ENCODE measurements around the gene TSPAN7. TPM values are rescaled to one million over a fixed set of nuclear protein-coding genes. Genes with fewer than 3 reads are reported as not detected.

TSPAN7 gene
- total and polyA plus RNA-seq, 2 of the 8 experiments (the other 6 are each of a cell fraction or from before 2014, with no cell fraction given) = 32.1 to 37.7 TPM

DNA sequence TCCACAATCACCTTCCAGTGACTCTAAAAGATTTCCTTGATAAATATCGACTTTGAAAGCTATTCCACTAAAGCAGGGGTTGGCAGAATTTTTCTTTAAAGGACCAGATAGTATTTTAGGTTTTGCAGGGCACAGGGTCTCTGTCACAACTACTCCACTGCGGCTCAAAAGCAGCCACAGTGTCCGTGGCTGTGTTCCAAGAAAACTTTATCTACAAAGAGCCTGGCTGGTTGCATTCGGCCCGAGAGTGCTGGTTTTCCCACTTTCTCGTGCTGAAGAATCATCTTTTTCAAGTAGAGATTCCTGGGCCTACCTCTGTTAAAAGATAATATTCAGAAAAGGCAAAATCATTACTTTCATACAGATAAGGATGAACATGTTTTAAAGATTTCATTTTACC, 55.6 kb downstream of the TSPAN7 start (continued):
- TF ChIP-seq, protein P1, sequence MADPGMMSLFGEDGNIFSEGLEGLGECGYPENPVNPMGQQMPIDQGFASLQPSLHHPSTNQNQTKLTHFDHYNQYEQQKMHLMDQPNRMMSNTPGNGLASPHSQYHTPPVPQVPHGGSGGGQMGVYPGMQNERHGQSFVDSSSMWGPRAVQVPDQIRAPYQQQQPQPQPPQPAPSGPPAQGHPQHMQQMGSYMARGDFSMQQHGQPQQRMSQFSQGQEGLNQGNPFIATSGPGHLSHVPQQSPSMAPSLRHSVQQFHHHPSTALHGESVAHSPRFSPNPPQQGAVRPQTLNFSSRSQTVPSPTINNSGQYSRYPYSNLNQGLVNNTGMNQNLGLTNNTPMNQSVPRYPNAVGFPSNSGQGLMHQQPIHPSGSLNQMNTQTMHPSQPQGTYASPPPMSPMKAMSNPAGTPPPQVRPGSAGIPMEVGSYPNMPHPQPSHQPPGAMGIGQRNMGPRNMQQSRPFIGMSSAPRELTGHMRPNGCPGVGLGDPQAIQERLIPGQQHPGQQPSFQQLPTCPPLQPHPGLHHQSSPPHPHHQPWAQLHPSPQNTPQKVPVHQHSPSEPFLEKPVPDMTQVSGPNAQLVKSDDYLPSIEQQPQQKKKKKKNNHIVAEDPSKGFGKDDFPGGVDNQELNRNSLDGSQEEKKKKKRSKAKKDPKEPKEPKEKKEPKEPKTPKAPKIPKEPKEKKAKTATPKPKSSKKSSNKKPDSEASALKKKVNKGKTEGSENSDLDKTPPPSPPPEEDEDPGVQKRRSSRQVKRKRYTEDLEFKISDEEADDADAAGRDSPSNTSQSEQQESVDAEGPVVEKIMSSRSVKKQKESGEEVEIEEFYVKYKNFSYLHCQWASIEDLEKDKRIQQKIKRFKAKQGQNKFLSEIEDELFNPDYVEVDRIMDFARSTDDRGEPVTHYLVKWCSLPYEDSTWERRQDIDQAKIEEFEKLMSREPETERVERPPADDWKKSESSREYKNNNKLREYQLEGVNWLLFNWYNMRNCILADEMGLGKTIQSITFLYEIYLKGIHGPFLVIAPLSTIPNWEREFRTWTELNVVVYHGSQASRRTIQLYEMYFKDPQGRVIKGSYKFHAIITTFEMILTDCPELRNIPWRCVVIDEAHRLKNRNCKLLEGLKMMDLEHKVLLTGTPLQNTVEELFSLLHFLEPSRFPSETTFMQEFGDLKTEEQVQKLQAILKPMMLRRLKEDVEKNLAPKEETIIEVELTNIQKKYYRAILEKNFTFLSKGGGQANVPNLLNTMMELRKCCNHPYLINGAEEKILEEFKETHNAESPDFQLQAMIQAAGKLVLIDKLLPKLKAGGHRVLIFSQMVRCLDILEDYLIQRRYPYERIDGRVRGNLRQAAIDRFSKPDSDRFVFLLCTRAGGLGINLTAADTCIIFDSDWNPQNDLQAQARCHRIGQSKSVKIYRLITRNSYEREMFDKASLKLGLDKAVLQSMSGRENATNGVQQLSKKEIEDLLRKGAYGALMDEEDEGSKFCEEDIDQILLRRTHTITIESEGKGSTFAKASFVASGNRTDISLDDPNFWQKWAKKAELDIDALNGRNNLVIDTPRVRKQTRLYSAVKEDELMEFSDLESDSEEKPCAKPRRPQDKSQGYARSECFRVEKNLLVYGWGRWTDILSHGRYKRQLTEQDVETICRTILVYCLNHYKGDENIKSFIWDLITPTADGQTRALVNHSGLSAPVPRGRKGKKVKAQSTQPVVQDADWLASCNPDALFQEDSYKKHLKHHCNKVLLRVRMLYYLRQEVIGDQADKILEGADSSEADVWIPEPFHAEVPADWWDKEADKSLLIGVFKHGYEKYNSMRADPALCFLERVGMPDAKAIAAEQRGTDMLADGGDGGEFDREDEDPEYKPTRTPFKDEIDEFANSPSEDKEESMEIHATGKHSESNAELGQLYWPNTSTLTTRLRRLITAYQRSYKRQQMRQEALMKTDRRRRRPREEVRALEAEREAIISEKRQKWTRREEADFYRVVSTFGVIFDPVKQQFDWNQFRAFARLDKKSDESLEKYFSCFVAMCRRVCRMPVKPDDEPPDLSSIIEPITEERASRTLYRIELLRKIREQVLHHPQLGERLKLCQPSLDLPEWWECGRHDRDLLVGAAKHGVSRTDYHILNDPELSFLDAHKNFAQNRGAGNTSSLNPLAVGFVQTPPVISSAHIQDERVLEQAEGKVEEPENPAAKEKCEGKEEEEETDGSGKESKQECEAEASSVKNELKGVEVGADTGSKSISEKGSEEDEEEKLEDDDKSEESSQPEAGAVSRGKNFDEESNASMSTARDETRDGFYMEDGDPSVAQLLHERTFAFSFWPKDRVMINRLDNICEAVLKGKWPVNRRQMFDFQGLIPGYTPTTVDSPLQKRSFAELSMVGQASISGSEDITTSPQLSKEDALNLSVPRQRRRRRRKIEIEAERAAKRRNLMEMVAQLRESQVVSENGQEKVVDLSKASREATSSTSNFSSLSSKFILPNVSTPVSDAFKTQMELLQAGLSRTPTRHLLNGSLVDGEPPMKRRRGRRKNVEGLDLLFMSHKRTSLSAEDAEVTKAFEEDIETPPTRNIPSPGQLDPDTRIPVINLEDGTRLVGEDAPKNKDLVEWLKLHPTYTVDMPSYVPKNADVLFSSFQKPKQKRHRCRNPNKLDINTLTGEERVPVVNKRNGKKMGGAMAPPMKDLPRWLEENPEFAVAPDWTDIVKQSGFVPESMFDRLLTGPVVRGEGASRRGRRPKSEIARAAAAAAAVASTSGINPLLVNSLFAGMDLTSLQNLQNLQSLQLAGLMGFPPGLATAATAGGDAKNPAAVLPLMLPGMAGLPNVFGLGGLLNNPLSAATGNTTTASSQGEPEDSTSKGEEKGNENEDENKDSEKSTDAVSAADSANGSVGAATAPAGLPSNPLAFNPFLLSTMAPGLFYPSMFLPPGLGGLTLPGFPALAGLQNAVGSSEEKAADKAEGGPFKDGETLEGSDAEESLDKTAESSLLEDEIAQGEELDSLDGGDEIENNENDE (IDR thresholded peaks at IDR 0.05; ENCODE audit: insufficient replicate concordance, low read length) = no peak
- TF ChIP-seq POLR2A (IDR thresholded peaks at IDR 0.05; ENCODE audit: control extremely low read depth in 1 of 2, low read depth in 2 of 2, low read length in 2 of 2) (no peak), NRF1 (IDR thresholded peaks at IDR 0.05; ENCODE audit: low read depth, low read length) (no peak), CBX5 (IDR thresholded peaks at IDR 0.05; ENCODE audit: low read depth, low read length) (no peak), CREB1 (IDR thresholded peaks at IDR 0.05) (no peak), JUN (IDR thresholded peaks at IDR 0.05; ENCODE audit: low read depth, low read length) (no peak), RAD21 (IDR thresholded peaks at IDR 0.05 in 1 of 2, conservative IDR thresholded peaks at IDR 0.05 in 1 of 2; ENCODE audit: low read depth in 2 of 2, low read length in 2 of 2) (no peak), BACH1 (IDR thresholded peaks at IDR 0.05; ENCODE audit: low read length) (no peak)
- TF ChIP-seq, protein P2, sequence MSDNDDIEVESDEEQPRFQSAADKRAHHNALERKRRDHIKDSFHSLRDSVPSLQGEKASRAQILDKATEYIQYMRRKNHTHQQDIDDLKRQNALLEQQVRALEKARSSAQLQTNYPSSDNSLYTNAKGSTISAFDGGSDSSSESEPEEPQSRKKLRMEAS (IDR thresholded peaks at IDR 0.05) = no peak
- TF ChIP-seq, protein P3, sequence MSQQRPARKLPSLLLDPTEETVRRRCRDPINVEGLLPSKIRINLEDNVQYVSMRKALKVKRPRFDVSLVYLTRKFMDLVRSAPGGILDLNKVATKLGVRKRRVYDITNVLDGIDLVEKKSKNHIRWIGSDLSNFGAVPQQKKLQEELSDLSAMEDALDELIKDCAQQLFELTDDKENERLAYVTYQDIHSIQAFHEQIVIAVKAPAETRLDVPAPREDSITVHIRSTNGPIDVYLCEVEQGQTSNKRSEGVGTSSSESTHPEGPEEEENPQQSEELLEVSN (IDR thresholded peaks at IDR 0.05) = no peak

Data from H1 (cell line).